D721Med (cell line): Measurements from ENCODE around the gene ZNF804A.

ENCODE experiments used
- DNase-seq: peaks from one replicate; pipeline ENCODE4 v3.0.0; 2011; ENCODE audit warnings: low spot score; ENCODE audit not compliant: insufficient read length
- FAIRE-seq: peaks from 2 replicates; lab custom pipeline; 2011; peaks lifted over from hg19 to GRCh38; lab: Jason Lieb, UNC
- CTCF ChIP-seq: IDR thresholded peaks from 2 replicates; pipeline ENCODE4 v1.5.1; 2012; ENCODE audit warnings: mild to moderate bottlenecking, control low read depth; ENCODE audit not compliant: insufficient read depth; ENCODE audit errors: missing control alignments

Gene ZNF804A

GRCh38 chr2:184936761-184937160 lies 338.4 kb downstream of the ZNF804A start:
- DNase-seq (no peak), FAIRE-seq (no peak)
- no peak for TF ChIP-seq CTCF

- FAIRE-seq (no peak), DNase-seq (no peak)
- no peak for TF ChIP-seq CTCF
Observed at GRCh38 chr2:184938221-184938985, 340.1 kb downstream of the ZNF804A start.

- DNase-seq, result no peak
- FAIRE-seq, result no peak
- no peak for TF ChIP-seq CTCF
Observed at GRCh38 chr2:184945326-184945725, 347.0 kb downstream of the ZNF804A start.

- FAIRE-seq (no peak), DNase-seq (no peak)
- TF ChIP-seq CTCF, result no peak
Observed at GRCh38 chr2:184945824-184946223, 347.5 kb downstream of the ZNF804A start.

GRCh38 chr2:184956856-184957255 lies 358.5 kb downstream of the ZNF804A start:
- DNase-seq (no peak), FAIRE-seq (no peak)
- no peak for TF ChIP-seq CTCF

- FAIRE-seq, result no peak
- TF ChIP-seq CTCF, result no peak
- DNase-seq, result no peak
Observed at GRCh38 chr2:184971546-184972068, 373.3 kb downstream of the ZNF804A start.
